HG03066 (cell line): ENCODE measurements around the gene DNAJB1.
"Not testable (repeated sequence)": the region's sequence is repeated elsewhere in the genome, so short reads cannot be mapped to it uniquely, and the experiment has no call there.

Experiments
- ATAC-seq: cut with Tn5 transposase; IDR thresholded peaks from one replicate; pipeline ENCODE4 v1.9.1; 2021; ENCODE audit warnings: low read depth; ENCODE audit not compliant: unreplicated experiment

DNAJB1 gene

DNA sequence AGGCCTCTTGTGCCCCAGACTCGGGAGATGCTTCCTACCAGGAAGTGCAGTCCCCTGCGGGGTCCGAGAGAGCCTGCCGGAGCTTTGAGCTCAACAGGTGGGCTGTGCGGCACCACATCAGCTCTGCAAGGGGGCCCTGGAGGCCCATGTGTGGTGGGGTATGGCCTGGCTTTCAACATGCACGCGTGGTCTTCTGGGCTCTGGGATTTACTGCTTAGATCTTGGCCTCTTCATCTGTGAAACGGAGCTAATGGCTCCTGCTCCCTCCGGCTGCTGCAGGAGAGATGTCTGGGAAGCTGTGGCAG lies 35.7 kb upstream of the DNAJB1 start:
- ATAC-seq: no peak

DNA sequence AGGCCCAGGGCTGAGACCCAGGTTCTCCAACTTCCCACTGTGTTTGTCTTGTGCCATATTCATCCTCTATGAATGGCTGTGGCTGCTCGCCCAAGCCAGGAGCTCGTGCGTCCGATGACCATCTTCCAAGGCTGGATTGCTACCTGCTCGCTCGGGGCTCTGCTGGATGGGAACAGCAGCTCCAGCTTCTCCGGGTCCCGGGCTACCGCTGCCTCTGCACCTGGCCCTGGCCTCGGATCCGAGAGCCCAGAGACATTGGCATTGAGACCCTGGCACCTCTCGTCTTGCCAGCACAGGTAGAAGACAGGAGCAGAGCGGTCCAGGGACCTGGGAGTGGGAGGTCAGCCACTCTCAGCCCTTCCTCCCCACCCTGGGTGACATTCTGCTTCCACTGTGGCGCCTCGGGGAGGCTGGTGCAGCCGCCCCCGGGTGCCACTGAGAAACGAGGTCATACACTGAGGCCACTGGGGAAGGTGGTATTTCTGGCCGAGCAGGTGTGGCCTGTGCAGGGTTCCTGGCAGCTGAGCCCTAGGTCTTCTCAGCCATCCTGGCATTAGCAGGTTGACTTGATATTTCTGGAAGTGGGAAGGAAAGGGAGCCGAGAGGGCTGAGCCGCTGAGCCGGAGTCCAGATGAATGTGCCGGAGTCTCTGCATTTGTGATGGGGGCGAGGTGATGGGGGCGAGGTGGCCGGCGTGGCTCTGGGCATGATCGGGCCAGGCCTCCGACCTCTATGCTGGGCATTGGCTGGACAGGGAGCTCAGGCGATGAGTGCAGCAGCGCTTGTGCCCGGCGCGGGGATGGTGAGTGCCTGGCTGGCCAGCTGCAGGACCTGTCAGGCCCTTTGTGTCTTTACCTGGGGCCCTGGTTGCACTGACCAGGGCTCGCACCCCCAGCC lies 35.1 kb upstream of the DNAJB1 start:
- no peak for ATAC-seq

DNA sequence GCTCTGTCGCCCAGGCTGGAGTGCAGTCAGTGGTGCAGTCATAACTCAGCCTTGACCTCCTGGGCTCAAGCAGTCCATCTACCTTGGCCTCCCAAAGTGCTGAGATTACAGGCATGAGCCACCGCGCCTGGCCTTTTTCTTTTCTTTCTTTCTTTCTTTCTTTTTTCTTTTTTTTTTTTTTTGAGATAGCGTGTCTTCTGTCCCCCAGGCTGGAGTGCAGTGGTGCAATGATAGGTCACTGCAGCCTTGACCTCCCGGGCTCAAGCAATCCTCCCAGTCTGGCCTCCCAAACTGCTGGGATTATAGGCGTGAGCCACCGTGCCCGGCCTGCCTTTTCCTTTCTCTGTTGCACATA lies 33.8 kb upstream of the DNAJB1 start:
- ATAC-seq: not testable (repeated sequence)

DNA sequence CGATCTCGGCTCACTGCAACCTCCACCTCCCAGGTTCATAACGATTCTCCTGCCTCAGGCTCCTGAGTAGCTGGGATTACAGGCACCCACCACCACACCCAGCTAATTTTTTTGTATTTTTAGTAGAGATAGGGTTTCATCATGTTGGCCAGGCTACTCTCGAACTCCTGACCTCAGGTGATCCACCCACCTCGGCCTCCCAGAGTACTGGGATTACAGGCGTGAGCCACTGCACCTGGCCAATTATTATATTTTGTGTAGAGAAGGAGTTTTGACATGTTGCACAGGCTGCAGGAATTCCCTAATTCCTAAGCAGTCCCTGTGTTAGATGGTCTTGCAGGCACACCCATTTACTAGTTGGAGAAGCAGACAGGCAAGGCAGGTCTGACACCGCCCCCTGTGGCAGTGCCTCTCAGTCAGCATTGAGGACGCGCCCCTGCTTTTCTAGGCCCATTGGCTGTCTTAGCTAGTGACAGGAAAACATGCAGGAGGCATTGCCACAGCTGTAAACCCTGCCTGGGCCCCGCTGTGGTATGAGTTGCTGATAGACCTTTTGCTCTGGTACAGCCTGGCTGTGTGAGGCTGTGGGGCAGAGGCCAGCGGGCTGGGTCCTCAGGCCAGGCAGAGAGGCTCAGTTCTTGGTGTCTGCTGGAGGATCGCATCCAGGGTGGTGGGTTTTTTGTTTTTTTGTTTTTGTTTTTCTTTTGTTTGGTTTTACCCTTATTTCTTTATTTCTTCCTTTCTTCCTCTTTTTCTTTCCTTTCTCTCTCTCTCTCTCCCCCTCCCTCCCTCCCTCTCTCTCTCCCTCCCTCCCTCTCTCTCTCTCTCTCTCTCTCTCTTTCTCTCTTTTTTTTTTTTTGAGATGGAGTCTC lies 33.2 kb upstream of the DNAJB1 start:
- ATAC-seq: not testable (repeated sequence)

DNA sequence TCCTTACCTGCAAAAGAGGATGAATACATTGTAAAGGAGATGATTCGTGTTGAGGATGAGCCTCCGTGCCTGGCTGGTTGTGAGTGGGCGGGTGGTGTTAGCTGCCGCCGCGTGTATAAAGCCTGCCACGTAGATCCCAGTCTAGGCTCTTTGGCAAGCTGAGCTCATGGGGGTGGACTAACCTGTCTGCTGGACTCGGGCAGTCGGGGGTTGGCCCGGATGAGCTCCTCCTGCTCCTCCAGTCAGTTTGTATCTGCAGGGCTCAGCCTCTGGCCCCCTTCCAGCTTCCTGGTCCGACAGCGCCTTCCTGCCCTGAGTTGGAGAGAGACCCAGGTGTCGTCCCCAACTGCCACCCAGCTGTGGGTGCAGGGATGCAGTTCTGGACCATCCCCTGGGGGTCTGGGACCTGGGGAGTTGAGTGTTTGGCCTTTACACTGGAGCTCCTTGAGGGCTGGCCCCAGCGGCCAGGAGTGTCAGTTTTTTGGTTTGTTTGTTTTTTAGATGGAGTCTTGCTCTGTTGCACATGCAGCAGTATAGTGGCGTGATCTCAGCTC lies 32.1 kb upstream of the DNAJB1 start:
- ATAC-seq: no peak

DNA sequence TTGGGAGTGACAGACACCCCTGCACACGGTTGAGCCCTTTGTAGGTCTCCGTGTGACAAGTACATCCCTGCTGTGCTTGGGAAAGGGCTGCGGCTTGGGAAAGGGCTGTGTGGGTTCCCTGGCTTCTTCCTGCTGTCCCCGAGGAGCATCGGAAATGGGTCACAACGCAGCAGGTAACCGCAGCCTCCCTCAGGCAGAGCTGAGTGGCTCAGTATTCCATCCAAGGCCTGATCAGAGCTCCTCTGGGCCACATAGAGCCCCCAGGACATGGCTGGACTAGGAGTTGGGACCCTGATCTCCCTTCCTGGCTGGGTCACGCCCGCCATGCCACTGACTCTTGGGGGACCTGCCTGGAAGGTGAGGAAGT lies 27.5 kb upstream of the DNAJB1 start:
- no peak for ATAC-seq

DNA sequence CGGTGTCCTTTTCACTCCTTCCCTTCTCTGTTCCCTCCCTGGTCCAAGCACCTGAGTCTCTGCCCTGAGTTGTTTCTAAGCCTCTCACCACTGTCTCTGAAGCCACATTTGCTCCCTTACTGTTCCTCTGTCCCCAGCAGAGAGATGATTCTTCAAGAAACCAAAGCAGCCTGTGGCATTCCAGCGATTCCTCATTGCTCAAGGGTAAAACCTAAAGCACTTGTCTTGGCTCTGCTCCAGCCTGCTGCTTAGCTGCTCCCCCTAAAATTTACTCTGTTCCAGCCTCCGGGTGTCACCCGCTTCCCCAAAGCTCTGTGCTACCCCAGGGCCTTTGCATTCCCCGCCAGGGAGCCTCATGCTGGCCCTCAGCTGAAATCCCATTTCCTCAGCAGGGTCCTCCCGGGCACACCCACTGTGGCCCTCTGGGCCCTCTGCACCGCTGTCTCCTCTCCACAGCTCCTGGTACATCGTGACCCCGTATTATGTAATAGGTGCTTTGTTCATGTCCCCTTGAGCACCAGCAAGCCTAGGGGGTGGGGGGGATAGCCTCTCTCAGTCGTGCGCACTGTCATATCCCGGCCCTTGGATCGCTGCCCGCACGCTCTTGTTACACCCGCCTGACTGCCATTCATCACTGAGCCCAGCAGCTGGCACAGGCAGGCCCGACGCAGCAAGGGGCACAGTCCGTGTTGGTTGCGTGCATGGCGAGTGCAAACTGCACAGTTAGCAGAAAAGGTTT lies 26.9 kb upstream of the DNAJB1 start:
- no peak for ATAC-seq

DNA sequence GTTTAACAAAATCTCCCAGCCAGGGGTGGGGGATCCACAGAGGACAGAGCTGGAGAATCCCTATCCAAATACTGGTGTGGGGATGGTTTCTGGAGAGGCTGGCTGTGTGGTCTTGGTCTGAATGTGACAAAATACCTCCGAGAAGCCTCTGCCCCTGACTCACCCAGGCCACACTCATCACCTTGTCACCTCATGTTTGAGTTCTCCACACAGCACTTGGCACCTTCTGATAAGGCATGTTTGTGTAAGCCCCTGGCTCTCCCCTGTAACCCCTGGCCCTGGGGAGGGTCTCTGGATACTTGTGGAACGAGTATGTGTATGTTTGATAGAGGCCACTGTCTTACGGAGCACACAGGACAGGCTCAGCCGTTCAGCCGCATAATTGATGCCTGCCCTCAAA lies 25.9 kb upstream of the DNAJB1 start:
- no peak for ATAC-seq

DNA sequence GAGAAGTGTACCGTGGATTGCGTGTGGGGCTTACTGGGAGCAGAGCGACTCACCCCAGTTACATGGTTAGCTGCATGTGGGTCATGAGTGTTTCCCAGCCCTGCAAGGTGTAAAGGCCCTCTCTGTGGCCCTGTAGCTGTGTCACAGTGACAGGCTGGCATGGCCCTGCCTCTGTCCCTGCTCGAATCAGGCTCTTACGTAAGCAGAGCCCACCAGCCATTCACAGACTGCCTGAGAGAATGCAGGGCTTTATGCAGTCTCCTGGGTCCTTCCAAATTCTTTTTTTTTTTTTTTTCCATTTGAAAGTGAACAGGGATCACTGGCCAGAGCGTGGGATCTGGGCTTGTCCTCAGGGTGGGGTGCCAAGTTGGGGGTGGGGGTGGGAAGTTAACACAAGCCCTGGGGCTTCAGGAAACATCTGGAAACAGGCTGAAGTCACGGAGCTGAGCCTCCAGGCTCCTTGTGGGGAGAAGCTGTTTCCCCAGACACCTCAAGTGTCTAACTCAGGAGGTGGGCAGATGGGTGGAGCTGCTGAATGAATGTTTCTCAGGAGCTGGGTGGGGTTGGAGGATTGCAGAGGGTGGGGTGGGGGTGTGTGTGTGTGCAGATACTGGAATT lies 24.6 kb upstream of the DNAJB1 start:
- ATAC-seq: no peak

DNA sequence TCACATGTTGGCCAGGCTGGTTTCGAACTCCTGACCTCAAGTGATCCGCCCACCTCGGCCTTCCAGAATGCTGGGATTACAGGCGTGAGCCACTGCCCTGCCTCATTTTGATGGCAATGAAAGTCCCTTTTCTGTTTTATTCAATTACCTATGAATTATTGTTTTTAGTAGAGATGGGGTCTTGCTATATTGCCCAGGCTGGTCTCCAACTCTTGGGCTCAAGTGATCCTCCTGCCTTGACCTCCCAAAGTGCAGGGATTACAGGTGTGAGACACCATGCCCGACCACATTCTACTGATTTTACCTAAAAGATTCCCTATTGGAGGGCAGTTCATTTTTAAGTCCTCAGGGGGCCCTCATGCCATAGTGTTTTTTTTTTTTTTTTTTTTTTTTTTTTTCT lies 23.8 kb upstream of the DNAJB1 start:
- ATAC-seq: not testable (repeated sequence)

DNA sequence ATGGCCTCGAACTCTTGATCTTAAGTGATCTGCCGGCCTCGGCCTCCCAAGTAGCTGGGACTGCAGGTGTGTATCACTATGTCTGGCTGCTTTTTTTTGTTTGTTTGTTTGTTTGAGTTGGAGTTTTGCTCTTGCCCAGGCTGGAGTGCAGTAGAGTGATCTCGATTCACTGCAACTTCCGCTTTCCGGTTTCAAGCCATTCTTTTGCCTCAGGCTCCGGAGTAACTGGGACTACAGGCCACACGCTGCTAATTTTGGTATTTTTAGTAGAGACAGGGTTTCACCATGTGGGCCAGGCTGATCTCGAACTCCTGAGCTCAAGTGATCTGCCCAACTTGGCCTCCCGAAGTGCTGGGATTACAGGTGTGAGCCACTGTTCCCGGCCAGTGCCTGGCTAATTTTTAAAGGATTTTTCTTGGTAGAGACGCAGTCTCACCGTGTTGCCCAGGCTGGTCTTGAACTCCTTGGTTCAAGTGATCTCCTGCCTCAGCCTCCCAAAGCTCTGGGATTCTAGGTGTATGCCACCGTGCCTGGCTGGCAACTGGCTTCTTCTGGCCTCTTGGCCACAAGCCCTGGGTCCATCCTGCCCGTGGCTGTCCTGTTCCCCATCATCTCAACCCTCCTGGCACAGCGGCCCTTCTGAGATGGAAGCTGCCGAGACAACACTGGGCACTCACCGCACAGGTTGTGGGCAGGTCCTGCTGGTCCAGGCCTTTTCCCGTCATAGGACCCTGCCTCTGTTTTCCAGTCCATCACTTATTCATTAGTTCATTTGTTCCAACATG lies 22.7 kb upstream of the DNAJB1 start:
- no peak for ATAC-seq

DNA sequence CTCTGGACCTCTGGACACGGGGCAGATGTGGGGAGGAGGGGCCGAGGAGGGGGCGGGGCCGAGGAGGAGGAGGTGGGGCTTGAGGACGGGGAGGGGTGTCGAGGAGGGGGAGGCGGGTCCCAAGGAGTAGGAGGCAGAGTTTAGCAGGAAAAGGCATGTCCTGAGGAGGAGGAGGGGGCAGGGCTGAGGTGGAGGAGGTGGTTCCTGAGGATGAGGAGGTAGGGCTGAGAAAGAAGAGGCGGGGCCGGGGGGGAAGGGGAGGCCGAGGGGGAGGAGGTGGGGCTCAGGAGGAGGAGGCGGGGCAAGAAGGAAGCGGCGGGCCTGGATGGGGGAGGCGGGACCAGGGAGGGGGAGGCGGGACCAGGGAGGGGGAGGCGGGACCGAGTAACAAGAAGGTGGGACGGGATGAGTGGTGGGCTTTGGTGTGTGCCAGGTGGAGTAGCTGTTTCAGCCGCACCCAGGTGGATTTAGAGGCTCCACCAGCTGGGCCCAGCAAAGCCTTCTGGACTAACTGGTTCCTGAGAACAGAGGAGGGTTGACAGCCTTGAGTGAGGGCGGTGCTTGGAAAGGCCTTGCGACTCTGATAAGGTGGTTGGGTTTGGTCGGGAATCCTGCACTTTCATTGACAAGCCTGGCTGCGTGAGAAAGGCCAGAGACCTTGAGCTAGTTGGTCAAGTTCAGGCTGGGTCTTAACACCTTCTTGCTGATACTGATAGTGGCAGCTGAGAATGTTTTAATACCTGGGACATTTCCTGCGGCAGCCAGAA lies 18.9 kb upstream of the DNAJB1 start:
- no peak for ATAC-seq

DNA sequence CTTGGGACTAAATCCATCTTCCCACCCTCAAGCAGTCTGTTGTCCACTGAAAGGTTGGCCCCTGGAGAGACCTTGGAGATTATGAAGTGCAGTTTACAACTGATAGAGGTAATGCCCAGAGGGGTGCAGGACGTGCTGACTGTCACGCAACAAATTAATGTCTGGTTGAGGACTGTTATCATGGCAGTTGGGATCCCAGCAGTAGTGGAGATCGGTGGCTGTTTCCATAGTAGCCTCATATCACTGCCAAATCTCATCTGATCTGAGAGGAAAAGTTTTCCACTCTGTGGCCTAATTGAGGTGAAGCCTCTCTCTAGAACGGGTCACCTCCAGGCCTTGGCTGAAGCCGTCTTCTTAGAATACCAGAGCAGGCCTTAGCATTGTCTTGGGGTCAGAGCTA lies 15.3 kb upstream of the DNAJB1 start:
- ATAC-seq: no peak

DNA sequence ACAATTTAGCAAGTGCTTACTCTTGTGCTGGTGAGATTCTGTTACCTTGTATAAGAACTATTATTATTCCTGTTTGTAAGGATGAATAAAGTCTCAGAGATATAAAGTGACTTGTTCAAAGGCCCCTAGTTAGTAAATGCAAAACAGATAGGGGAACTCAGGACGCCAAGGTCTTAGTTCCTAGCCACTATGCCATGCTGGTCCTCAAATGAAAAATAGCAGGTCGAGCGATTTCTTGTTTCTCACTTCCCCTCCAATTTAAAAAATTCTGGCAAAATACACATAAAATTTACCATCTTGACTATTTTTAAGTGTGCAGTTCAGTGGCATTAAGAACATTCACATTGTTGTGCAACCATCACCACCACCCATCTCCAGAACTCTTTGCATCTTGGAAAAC lies 12.3 kb upstream of the DNAJB1 start:
- no peak for ATAC-seq

DNA sequence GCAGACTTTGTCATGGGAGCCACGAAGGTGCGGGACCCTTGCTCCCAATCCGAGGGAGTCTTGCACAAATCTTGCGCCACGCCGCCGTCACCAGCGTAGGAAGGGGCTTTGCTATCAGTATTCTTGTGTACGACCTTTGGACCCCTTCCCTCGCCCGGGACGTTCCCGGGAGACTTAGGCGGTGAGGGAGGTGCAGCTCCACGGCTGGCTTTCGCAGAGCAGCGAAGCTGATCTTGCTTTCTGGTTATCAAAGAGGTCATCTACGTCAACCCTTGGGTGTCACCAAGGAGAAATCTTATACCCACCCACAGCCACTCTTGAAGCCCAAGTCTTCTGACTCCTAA lies 11.8 kb upstream of the DNAJB1 start:
- ATAC-seq: no peak

DNA sequence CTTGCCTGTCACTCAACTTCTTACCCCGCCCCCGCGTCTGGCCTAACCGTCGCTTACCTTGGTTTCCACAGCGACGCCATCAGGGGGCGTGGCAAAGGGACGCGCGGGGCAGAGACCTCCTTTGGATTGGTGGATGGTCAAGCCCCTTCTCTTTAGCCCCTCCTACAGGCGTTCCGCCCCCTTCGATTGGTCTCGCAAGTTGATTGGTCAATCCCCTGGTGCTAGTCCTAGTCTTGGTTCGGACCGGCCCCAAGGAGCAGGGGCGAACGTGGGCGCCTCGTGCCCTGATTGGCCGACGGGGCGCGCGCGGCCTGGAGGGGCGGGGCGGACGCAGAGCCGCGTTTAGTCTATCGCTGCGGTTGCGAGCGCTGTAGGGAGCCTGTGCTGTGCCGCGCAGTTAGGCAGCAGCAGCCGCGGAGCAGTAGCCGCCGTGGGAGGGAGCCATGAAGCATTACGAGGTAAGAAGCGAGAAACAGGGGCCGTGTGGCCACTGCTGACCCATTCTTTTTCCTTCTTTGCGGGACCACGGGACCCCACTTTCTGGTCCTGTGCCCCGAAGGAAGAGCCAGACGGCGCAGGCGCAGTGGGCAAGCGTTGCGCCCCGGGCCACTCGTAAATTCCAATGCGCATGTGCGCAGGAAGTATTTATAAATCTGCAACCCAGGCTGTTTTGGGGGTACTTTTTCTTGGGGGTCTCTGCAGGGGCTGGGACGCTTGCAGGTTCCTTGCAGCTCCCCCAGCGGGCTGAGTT lies 11.2 kb upstream of the DNAJB1 start, which contains the start of gene TECR:
Gene TECR, plus strand, starts transcription at position 341 of the 751 bp plus-strand sequence. Its CDS starts 103 bp downstream, at position 444.
- peak; percentile 94 for ATAC-seq

DNA sequence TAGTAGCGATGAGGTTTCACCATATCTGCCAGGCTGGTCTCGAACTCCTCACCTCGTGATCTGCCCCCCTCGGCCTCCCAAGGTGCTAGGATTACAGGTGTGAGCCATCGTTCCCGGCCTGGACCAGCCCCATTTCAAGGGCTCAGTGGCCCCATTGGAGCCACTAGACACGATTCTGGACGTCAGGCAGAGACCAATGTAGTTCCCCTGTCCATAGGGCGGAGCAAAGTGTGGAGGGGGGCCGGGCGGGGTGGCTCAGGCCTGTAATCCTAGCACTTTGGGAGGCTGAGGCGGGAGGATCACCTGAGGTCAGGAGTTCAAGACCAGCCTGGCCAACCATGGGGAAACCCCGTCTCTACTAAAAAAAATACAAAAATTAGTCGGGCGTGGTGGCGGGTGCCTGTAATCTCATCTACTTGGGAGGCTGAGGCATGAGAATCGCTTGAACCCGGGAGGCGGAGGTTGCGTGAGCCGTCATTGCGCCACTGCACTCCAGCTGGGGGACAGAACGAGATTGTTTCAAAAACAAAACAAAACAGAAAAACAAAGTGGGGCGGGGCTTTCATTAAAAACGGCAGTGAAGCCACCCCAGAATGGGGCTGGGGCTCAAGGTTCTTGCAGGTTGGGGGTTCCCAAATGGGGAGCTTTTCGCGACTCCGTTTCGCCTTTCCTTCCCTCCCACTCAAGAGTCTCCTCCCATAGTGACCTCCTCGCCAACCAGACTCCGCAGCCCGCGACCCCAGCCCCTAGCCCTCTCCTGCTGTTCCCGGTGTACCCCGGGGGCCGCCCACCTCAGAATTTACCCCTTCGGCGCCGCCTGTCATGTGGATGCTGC lies 10.4 kb upstream of the DNAJB1 start:
- no peak for ATAC-seq
